RPMI8226 (cell line): ENCODE measurements around the gene PKP1.

Experiments used
- DNase-seq: peaks from one replicate; pipeline ENCODE4 v3.0.0-alpha.2; 2015

The PKP1 gene

DNA sequence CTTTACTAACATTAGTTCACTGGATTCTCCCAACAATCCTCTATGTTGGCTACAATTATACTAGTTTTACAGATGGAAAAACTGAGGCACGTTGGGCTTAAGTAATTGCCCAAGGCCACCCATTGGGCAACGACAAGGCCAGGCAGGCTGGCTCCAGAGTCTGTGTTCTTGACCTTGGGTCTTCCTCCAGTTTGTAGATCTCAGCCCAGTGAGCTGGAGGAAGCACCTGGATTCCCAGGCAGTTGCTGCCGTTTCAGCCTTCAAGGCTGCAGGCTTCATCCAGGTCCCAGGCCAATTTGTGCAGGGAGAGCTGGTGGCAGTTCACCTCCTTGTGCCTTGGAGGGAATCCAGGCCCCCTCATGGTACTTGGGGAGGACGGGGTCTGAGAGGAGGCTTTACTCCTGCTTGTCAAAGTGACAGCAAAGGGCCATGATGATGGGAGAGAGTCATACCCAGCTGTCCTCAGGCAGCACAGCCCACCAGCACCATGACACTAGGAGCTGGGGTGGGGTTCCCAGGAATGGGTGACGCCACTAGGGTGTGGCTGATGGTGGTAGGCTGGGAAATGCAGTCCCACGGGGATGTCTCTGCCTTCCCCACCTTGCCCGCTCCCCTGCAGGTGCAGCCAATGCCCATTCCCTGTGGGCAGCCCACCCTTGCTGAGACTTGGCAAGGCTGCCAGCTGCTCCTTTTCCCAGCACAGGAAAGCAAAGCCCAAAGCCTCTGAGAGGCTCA, 27.1 kb downstream of the PKP1 start:
- DNase-seq: no peak

DNA sequence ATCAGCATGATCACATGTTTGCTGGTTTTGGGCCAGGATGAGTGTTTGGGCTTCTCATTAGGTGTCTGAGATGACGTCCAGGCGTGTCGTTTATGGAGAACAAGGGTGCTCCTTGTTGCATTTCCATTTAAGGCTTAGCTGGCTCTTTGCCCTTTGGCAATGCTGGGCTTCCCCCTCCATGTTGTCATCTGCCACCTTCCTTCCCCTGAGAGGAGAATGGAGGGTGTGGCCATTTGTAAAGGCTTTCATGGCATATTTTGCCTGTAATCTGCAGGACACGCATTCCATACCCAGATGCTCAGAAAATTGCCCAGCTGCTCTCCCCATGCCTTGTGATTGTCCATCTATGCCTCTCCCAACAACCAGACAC, 27.7 kb downstream of the PKP1 start:
- no peak for DNase-seq

DNA sequence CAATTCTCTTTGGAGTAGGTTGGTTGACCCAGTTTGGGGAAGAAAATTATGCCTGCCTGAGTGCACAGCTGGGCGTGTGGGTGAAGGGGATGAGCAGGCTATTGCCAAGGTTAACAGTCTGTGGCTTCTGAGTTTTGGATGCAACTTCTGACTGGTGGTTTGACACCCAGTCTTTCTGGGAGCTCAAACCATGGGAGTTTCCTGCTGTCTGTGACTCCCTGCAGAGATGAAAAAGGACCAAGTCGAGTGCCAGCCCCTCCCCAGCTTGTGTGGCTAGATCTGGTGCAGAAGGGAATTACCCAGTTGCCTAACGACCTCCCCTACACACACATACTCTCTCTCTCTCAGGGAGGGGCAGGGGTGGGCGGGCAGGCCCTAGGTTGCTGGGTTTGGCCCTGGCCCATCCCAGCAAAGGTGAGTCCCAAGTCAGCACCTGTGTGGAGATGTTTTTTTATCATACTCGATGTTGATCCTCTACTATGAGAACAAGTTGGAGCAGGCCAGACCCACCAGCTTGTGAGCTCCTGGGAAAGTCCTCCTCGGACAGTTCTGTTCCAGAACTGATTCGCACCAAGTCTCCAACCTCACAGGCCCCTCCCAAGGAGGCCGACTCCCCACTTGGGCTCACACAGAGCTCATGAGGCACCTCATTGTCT, 28.2 kb downstream of the PKP1 start:
- DNase-seq: no peak

DNA sequence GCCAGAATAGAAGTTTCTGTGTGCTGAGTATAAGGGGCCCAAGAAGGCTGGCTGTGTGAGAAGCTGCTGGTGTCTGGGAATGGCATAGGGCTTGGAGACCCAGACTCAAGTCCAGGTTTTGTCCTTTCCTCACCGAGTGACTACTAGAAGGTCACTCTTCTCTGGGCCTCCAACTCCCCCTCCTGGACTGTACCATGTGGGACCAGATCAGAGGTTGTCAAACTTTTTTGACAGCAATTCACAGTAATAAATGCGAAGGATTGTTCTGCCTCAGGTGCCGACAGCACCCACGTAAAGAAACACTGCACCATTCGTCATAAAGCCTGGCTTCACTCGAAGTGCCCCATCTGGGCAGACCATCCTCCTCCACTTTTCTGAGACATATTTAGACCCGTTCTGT, 29.0 kb downstream of the PKP1 start:
- DNase-seq: no peak

DNA sequence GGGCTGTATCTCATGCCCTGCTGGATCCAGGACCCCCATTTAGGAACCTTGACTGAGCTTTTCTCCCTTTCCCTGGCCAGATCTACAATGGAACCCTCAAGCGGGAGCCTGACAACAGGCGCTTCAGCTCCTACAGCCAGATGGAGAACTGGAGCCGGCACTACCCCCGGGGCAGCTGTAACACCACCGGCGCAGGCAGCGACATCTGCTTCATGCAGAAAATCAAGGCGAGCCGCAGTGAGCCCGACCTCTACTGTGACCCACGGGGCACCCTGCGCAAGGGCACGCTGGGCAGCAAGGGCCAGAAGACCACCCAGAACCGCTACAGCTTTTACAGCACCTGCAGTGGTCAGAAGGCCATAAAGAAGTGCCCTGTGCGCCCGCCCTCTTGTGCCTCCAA, 29.8 kb downstream of the PKP1 start:
- no peak for DNase-seq

DNA sequence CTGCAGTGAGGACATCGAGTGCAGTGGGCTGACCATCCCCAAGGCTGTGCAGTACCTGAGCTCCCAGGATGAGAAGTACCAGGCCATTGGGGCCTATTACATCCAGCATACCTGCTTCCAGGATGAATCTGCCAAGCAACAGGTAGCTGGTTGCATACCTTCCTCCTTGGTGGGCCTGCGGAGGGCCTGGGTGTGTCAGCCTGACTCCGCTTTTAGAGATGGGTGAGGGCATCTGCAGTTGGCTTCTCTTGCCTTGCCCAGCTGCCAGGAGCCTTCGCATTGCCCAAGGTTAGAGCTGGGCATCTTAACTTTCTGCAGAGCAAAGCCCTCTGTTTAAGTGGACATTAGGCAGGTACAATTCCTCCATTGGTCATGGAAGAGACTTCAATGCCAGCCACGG, 33.2 kb downstream of the PKP1 start:
- DNase-seq: no peak

DNA sequence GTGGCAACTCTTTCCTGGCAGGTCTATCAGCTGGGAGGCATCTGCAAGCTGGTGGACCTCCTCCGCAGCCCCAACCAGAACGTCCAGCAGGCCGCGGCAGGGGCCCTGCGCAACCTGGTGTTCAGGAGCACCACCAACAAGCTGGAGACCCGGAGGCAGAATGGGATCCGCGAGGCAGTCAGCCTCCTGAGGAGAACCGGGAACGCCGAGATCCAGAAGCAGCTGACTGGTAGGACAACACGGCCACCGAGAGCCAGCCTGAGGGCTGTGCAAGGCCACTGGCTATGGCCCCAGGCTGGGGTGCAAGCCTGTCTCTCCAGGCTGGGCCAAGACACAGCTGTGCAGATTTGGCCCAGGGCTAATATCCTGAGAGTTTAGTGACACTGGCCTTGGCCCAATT, 34.2 kb downstream of the PKP1 start:
- no peak for DNase-seq

DNA sequence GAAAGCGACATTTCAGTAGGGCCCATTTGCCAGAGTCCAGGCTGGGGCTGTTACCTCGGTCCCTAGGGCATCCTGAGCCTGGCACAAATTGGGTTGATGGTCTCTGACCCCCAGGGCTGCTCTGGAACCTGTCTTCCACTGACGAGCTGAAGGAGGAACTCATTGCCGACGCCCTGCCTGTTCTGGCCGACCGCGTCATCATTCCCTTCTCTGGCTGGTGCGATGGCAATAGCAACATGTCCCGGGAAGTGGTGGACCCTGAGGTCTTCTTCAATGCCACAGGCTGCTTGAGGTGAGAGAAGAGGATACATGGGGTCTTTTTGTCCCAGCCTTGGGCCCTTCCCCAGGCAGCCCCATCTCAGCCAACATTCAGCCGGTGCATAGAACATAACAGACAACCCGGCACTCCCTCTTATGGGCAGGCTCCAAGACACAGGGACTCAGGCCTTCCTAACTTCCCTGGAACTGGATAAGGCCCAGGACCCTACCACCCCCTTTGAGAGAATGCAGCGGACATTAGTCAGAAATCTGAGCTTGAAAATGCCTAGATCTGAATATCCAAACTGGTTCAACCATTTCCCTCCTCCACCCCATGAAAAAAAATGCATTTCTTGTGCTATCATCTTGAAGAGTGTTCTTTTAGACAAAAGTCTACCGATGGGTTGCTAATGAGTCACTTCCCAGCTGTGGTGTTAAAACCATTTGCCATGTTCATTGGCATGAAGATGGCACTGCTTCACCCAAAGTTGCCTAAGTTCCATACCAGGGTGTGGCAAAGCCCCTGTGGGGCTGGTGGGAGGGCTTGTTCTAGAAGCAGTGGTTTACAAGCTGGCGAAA, 35.4 kb downstream of the PKP1 start:
- DNase-seq: no peak

DNA sequence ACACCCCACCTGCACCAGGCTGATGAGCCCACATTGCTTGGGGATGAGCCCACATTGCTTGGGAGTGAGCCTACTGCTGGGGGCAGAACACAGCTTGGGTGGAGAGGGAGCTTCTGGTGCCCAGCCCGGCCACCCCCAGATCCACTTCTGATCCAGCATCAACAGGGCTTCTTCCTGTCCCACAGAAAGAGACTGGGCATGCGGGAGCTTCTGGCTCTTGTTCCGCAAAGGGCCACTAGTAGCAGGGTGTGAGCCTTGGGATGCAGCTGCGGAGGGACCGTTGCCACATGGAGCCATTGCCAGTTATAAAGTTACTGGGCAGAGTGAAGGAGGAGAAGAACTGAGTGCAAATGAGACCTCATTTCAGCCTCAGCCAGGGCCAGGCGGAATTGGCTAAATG, 36.3 kb downstream of the PKP1 start:
- no peak for DNase-seq

DNA sequence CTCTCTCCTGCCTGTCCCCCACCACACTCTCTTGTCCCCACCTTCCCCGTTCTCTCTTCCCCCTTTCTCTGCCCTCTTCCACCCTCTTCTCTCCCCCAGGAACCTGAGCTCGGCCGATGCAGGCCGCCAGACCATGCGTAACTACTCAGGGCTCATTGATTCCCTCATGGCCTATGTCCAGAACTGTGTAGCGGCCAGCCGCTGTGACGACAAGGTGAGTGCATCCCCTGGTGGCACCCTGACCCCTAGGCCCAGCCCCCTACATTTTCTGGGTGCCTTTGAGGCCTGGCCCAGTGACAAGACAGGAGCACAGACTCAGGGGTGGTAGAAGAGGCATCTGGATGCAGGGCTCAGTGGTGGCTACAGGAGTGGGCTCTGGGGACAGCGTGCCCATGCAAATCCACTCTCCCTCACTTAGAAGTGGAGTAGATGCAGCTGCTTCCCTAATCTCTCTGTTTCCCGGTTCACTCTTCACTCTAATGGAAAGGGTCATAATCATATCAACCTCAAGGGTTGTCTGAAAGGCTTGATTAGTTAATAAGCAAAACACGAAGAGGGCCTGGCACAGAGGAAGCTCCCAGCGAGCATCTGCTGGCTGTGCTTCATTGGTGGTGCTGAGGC, 37.0 kb downstream of the PKP1 start:
- DNase-seq: no peak

DNA sequence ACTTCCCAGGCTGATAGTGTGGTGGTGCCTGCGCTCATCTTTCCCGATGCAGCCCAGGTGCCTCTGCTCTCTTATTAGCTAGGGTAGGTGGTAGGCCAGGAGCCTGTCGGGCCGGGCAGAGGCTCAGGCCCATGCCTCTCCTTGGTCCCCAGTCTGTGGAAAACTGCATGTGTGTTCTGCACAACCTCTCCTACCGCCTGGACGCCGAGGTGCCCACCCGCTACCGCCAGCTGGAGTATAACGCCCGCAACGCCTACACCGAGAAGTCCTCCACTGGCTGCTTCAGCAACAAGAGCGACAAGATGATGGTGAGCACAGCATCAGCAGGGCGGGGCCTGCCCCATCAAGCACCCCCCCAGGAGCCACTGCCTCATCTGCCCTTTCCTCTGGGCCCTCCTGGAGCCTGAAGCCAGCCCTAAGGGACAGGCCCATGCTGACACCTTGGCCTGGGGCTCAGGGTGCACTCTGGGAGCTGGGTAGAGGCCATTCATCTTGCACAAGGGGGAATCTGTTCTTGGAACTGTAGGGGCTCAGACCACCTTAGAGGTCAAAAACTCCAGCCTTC, 38.6 kb downstream of the PKP1 start:
- no peak for DNase-seq

DNA sequence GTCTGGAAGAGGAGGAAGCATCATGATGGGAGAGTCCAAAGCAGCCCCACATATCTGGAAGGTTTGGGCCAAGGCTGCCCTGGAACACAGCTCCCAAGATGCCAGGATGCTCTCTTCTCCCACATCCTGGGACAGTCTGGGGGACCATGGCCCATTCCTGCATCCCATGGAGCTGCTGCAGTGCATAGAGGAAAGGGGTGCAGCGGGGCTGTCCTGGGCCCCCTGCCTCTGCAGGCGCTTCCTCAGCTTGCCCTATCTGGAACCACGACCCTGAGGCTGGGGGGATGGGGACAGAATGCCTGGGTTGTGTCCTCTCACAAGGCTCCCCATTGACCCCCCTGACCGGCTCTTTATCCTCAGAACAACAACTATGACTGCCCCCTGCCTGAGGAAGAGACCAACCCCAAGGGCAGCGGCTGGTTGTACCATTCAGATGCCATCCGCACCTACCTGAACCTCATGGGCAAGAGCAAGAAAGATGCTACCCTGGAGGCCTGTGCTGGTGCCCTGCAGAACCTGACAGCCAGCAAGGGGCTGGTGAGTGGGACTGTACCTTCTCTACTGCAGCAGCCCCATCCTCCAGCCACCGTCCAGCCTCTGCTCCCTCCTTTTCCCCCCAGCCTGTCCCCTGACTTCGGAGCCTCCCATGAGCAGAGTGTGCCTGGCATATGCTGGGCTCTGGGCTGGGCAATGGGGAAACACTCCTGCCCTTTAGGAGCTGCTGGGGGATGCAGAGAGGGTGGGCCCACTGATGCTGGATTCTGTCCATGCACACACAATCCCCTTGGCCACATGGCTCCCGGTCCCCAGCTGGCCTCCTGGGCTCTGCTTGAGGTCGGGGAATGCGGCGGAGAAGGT, 39.6 kb downstream of the PKP1 start:
- no peak for DNase-seq

DNA sequence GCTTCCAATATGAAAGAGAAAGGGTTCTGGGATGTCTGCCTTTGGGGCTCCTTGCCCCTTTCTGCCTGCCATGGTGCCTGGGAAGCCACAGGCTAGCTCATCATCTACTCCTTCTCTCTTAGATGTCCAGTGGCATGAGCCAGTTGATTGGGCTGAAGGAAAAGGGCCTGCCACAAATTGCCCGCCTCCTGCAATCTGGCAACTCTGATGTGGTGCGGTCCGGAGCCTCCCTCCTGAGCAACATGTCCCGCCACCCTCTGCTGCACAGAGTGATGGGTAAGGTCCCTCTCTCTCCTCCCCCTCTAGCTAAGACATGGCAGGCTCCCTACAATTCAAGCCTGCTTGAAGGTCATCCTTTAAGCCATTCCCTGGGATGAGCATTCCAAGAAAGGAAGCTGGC, 41.0 kb downstream of the PKP1 start:
- DNase-seq: no peak

DNA sequence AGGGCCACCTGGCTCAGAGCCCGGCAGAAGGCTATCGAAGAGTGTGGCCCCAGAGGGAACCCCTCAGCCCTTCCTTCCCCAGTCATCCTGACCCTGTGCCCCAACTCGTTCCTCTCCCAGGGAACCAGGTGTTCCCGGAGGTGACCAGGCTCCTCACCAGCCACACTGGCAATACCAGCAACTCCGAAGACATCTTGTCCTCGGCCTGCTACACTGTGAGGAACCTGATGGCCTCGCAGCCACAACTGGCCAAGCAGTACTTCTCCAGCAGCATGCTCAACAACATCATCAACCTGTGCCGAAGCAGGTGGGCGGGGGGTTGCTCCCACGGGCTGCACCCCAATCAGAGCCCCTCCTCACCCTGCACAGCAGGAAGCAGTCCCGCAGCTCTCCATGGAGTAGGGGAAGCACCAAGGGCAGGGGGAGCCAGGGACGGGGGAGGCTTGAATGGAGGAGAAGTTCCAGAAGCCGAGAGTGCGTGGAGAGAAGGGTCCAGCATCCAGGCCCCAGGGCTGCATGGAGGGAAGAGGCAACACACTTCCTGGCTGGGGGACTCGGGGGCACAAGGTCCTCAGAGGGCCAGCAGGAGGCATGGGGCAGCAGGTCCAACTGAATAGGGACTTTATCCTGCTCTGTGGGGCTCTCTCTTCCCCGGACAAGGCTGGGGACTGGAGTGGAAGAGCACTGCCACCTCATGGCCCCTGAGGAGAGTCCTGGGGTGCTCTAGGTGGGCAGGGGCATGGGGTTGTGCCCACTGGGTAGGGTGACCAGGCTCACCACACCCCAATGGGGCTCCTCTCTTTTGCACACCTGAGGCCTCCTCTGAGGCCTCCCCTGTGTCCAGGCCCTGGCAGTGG, 41.7 kb downstream of the PKP1 start:
- no peak for DNase-seq

DNA sequence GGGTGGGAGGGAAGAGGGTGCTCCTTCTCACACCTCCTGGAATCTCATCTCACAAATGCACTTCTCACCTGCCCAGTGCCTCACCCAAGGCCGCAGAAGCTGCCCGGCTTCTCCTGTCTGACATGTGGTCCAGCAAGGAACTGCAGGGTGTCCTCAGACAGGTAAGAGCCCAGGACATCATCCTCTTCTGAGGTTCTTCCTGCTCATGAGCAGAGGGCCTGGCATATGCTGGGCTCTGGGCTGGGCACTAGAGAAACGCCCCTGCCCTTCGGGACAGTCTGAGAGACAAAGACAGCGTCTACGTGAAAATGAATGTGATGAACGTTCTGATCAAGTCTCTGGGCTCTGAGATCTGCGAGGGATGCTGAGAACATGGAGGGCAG, 42.4 kb downstream of the PKP1 start:
- DNase-seq: no peak

DNA sequence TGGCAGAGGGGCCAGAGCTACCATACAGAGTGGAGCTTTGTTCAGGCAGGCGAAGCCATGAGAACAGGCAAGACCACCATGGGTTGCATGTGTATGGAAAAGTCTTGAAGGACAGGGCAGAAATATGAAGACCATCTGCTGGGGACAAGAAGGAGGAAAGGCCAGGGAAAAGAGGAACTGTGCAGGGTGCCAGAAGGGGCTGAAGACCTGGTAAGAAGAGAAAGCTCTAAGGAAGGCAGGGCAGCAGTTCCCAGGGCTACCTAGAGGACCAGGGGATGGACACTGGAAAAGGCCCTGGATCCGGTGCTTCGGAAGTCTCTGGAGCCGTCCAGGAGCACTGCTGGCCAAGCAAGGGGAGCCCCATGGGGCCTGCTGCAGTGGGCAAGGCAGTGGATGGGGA, 43.4 kb downstream of the PKP1 start:
- no peak for DNase-seq

DNA sequence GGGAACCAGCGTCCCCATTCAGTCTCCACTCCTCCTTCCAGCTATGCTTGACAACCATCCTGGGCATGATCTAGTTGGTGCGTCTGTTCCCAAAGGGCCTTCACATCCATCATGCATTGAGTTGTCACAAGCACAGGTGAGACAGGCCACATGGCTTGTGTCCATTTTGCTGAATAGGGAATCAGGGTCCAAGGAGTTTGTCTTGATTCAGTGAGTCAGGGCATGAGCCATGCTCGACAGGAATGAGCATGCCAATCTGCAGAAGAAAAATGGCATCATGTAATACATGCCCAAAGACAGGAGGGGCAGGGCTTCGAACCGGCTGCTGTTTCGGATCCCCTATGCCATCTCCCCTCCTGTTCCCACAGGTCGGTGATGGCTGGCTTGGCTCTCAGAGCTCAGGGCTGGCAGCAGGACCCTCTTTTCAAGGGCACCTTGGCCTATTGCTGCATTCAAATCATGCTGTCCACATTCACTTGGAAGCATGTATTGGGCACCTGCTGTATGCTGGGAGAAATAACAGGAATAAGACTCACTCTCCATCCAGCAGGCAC, 44.5 kb downstream of the PKP1 start:
- DNase-seq: no peak

DNA sequence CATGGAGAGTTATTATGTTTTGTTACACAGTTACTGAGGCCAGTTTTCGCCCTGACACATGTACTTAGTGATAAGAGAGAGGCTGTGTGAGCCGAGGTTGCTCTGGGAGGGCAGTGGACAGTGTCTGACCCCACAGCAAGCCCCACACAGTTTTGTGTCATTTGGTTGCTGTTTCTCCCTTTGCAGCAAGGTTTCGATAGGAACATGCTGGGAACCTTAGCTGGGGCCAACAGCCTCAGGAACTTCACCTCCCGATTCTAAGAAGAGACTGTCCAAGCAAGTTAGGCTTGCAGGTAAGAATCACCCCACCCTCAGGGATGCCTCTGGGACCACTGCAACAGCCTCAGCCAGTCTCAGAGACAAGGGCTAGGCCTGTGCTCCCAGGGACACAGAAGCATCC, 45.3 kb downstream of the PKP1 start:
- DNase-seq: no peak

DNA sequence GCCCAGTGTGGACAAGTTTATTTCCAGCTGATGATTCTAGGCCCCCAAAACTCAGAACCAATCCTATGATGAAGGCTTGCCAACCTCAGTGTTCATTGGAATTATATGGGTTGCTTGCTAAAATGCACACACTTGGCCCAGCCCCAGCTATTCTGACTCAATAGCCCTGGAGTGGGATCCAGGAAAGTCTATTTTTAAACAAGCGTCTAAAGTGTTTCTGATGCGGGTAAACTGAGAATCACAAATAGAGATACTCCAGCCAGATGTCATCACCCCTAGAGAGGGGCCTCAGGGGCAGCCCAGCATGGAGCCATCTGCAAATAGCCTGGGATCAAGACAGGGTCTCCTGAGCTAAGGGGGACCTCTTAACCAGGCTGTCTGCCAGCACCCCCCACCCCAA, 46.0 kb downstream of the PKP1 start:
- no peak for DNase-seq

DNA sequence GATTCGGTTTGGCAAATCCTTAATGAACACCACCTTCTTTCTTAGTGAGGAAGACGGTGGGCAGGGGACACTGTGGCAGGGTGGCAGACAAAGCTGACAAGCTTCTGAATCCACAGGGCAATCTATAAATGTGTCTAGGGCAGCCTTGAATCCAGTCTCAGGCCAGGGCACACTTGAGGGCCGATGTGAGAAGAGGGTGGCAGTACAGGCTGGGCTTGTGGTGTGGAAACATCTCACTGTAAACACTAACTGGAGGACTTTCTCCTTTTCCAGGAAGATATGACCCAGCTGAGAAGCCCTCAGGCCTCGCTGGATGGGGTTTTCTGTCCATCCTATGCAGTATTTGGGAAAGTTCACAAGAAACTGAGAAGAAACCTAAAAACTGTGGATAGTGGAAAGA, 46.5 kb downstream of the PKP1 start:
- no peak for DNase-seq

DNA sequence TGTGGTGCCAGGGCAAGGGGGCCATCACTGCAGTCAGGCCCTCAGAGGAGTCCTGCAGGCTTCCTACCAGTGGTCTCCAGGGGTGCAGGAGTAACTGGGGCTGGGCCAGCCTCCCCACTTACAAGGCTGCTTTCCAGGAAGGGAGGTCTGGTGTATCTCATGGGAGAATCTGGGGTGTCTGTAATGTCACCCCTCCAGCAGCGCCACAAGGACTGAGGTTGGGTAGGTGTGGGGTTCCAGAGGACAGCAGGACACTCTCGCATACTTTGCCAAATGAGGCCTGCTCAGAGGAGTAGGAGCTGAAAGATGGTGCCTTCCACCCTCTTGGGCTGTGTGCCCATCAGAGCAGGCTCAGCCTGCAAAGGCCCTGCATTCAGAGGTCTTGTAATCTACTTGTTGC, 47.2 kb downstream of the PKP1 start:
- DNase-seq: no peak
